K562 (cell line): ENCODE measurements around the gene RBBP5. TPM values are rescaled to one million over a fixed set of nuclear protein-coding genes. Genes with fewer than 3 reads are reported as not detected.

ENCODE experiments used
- ATAC-seq: fragments of 200-7000 bp; cut with Tn5 transposase; 3 replicates; pipeline ENCODE4 v1.9.1; 2020; ENCODE audit warnings: moderate library complexity
- BruUV-seq: library from RNA; stranded (reverse); fragments of 400-500 nt; replicated peaks from 2 replicates; lab custom pipeline; 2021; lab: Mats Ljungman, UMichigan
- CTCF ChIA-PET: fragments of 300-600 bp; formaldehyde crosslinking; extraction: SDS; loops from one replicate; lab custom pipeline; 2021; ENCODE audit warnings: low intra/inter-chr PET ratio; lab: Yijun Ruan, JAX
- POLR2A ChIA-PET: fragments of 300-600, 350-650 bp; sonication (Branson Sonifier 250); formaldehyde crosslinking; extraction: SDS; loops from one replicate; lab custom pipeline; 2021; ENCODE audit warnings: antibody characterized with exemption, inconsistent platforms; lab: Yijun Ruan, JAX
- DNase-seq, 4 experiments: peaks; one replicate each; pipeline versions ENCODE4 v3.0.0 to v3.0.0-alpha.2; 2011 to 2018; ENCODE audit warnings: low spot score in 3 of 4, mixed read lengths in 3 of 4; ENCODE audit errors: extremely low read depth in 1 of 4
- FAIRE-seq: peaks from 2 replicates; lab custom pipeline; 2011; peaks lifted over from hg19 to GRCh38; lab: Jason Lieb, UNC
- H2AFZ ChIP-seq: 2 replicates; pipeline ENCODE4 v1.6.0; 2011; ENCODE audit warnings: low read depth, low read length, control low read depth, inconsistent platforms
- H3K27ac ChIP-seq: fragments of 200-600 bp; 3 replicates; pipeline ENCODE4 v1.8.0; 2011; ENCODE audit warnings: low read depth, mild to moderate bottlenecking, control low read depth, inconsistent platforms, low read length, moderate library complexity, mixed read lengths; ENCODE audit errors: extremely low read depth
- H3K27me3 ChIP-seq, 2 experiments: fragments of 300-600 bp in 1 of 2; 2 replicates in 1 of 2; 3 replicates in 1 of 2; pipeline versions ENCODE4 v1.6.0 to v1.8.0; 2011; ENCODE audit warnings: inconsistent platforms in 2 of 2, low read length in 2 of 2, mild to moderate bottlenecking in 1 of 2, mixed read lengths in 1 of 2, moderate library complexity in 1 of 2; ENCODE audit not compliant: control insufficient read depth in 2 of 2, insufficient read depth in 2 of 2
- H3K36me3 ChIP-seq: fragments of 300-600 bp; 3 replicates; pipeline ENCODE4 v1.8.0; 2011; ENCODE audit warnings: mild to moderate bottlenecking, low read length, inconsistent platforms; ENCODE audit not compliant: control insufficient read depth, insufficient read depth
- H3K4me1 ChIP-seq, 2 experiments: fragments of 200-600 bp in 1 of 2; replicated peaks in 1 of 2; 2 replicates in 1 of 2; 3 replicates in 1 of 2; pipeline versions ENCODE4 v1.5.1 to v1.8.0; 2011; ENCODE audit warnings: inconsistent platforms in 2 of 2, low read length in 2 of 2, mild to moderate bottlenecking in 1 of 2, mixed read lengths in 1 of 2, moderate library complexity in 1 of 2; ENCODE audit not compliant: control insufficient read depth in 2 of 2, insufficient read depth in 2 of 2
- H3K4me2 ChIP-seq: 2 replicates; pipeline ENCODE4 v1.6.1; 2011; ENCODE audit warnings: low read length, control low read depth, inconsistent platforms, mixed read lengths; ENCODE audit not compliant: insufficient read depth
- H3K4me3 ChIP-seq: fragments of 200-600 bp; sonication (generic), shearing (Covaris generic); 2 replicates; pipeline ENCODE4 v1.5.1; 2016; ENCODE audit warnings: control low read depth, inconsistent platforms
- H3K79me2 ChIP-seq: fragments of 200-600 bp; 3 replicates; pipeline ENCODE4 v1.8.0; 2011; ENCODE audit warnings: low read length, inconsistent platforms; ENCODE audit not compliant: control insufficient read depth, insufficient read depth
- H3K9ac ChIP-seq, 2 experiments: 2 replicates each; pipeline versions ENCODE4 v1.6.0 to v1.6.1; 2011; ENCODE audit warnings: low read depth in 2 of 2, low read length in 2 of 2, control low read depth in 1 of 2, inconsistent platforms in 1 of 2, mild to moderate bottlenecking in 1 of 2, mixed read lengths in 1 of 2; ENCODE audit not compliant: insufficient read depth in 1 of 2
- H3K9me1 ChIP-seq: one replicate; pipeline ENCODE4 v1.6.0; 2011; ENCODE audit warnings: inconsistent platforms, mild to moderate bottlenecking, low read length, moderate library complexity; ENCODE audit not compliant: control insufficient read depth, insufficient read depth
- H3K9me3 ChIP-seq: replicated peaks from 2 replicates; pipeline ENCODE4 v1.5.1; 2011; ENCODE audit warnings: low read depth, low read length, inconsistent platforms; ENCODE audit not compliant: control insufficient read depth, insufficient read depth
- H4K20me1 ChIP-seq: replicated peaks from 2 replicates; pipeline ENCODE4 v1.6.1; 2011; ENCODE audit warnings: low read length, inconsistent platforms, mixed read lengths; ENCODE audit not compliant: control insufficient read depth, insufficient read depth
- ARID3A ChIP-seq: IDR thresholded peaks from 2 replicates; pipeline ENCODE4 v1.6.1; 2012; ENCODE audit warnings: low read depth, low read length, improper control_type of control experiment, borderline replicate concordance
- KDM5B ChIP-seq: fragments of 200-600 bp; sonication (generic); IDR thresholded peaks from 2 replicates; pipeline ENCODE4 v1.6.1; 2012; ENCODE audit warnings: low read depth, mild to moderate bottlenecking, moderate library complexity, low read length, control low read depth, inconsistent platforms; ENCODE audit not compliant: insufficient replicate concordance
- SMAD1 ChIP-seq: fragments of 150-350 bp; IDR thresholded peaks from 2 replicates; pipeline ENCODE4 v1.6.1; 2014; ENCODE audit warnings: low read length, low read depth; ENCODE audit not compliant: partially characterized antibody
- WGBS: fragments of 100-300 bp; shearing (Covaris generic); methylation state at CpG from one replicate; pipeline ENCODE4 v1.1.6; 2016; ENCODE audit warnings: low coverage, mixed read lengths; ENCODE audit not compliant: insufficient coverage; ENCODE audit errors: missing lambda C conversion rate; 5-methylcytosine and 5-hydroxymethylcytosine counted together
- in situ Hi-C: fragments of 300-500 bp; cut with MboI; formaldehyde crosslinking; loops from 4 replicates; pipeline ENCODE4 v1.15.0; 2018; ENCODE audit warnings: inconsistent platforms, mixed read lengths
- intact Hi-C: fragments of 100-400 bp; cut with micrococcal nuclease; formaldehyde crosslinking; loops from 2 replicates; pipeline ENCODE4 v1.14.2; 2022
- polyA plus RNA-seq, 8 experiments: library from polyadenylated mRNA; depleted of rRNA in 4 of 8; stranded (reverse) in 5 of 8; unstranded in 3 of 8; fragments of >200 nt; fragmentation: Nextera tagmentation in 2 of 8; fragmentation: Illumina TruSeq in 1 of 8; extraction: Ambion mirVana in 2 of 8; extraction: Trizol in 1 of 8; gene quantifications; 2 replicates each; pipeline versions ENCODE4 v1.2.1 to v1.2.3, GENCODE V29; 2011 to 2014; ENCODE audit warnings: inconsistent platforms in 1 of 8, missing spikeins in 1 of 8
- total RNA-seq, 7 experiments: library from RNA; depleted of rRNA in 6 of 7; stranded (reverse); fragments of >200 nt in 6 of 7; fragmentation: Illumina TruSeq in 2 of 7; extraction: Trizol in 2 of 7; gene quantifications; 2 replicates each; pipeline versions ENCODE4 v1.2.1 to v1.2.3, GENCODE V29; 2011 to 2021; ENCODE audit warnings: low replicate concordance in 1 of 7

The RBBP5 gene
- total and polyA plus RNA-seq, 9 of the 15 experiments (the other 6 are each of a cell fraction or from before 2014, with no cell fraction given): 17.2 to 37.4 (median 28.4) TPM

GRCh38 chr1:205068001-205068400 is 53.8 kb downstream of the RBBP5 start:
- FAIRE-seq: no peak
- H3K27me3 ChIP-seq: peaks cover 54 to 85% of the 10 kb centered on the region in 2 experiments
- WGBS: 3% methylated on average over 4 of the region's 4 CpGs

More at GRCh38 chr1:205068001-205068400, 53.8 kb downstream of the RBBP5 start:
- H3K4me1 ChIP-seq: peaks cover 0 to 21% of the 10 kb centered on the region in 2 experiments; a peak in 3 of 5 replicates
- peak overlapping the region in 1 of 2 experiments; percentile 21; a peak in 1 of 4 replicates for H3K9ac ChIP-seq
- no peak overlapping the region for H3K4me3 ChIP-seq
- H3K9me3 ChIP-seq: no peaks in the 10 kb centered on the region
- H3K27ac ChIP-seq: no peak overlapping the region
- no peak for DNase-seq
- ChIA-PET CTCF (no interaction called here), POLR2A (interaction anchor here (0.6 to 0.8 kb wide), 2 partner anchors 8 to 1638 kb away, joined by 3 read pairs; no protein-coding TSS in a partner anchor)
- H2AFZ ChIP-seq: no peak overlapping the region
- no TSS peak for BruUV-seq
- in situ Hi-C loops: no loop called here
- no peaks in the 10 kb centered on the region for H3K9me1 ChIP-seq
- no peak for ATAC-seq
- intact Hi-C loops: loop anchor here (10.0 kb wide), 1 partner anchor 263 kb away; no protein-coding TSS in a partner anchor
- H4K20me1 ChIP-seq: peaks cover 7% of the 10 kb centered on the region; the same call in 1 of the 2 replicates
- no peak overlapping the region for H3K4me2 ChIP-seq
- H3K36me3 ChIP-seq: no peaks in the 10 kb centered on the region
- TF ChIP-seq KDM5B: no peak
- no peak for TF ChIP-seq SMAD1
- no peak for TF ChIP-seq ARID3A
- no peaks in the 10 kb centered on the region for H3K79me2 ChIP-seq
